Daoy (cell line): Measurements from ENCODE around the gene RAP1GAP. TPM values are rescaled to one million over a fixed set of nuclear protein-coding genes. Genes with fewer than 3 reads are reported as not detected.

ENCODE experiments used
- DNase-seq: peaks from one replicate; pipeline ENCODE4 v3.0.0-alpha.2; 2015; ENCODE audit warnings: low read depth
- total RNA-seq: library from RNA; depleted of rRNA; stranded (reverse); fragments of >200 nt; shearing (Covaris generic); gene quantifications from 2 replicates; pipeline ENCODE4 v1.2.3, GENCODE V29; 2014

The RAP1GAP gene
- total RNA-seq, 1 experiment from 2014 or later, result 0.80 TPM

DNA sequence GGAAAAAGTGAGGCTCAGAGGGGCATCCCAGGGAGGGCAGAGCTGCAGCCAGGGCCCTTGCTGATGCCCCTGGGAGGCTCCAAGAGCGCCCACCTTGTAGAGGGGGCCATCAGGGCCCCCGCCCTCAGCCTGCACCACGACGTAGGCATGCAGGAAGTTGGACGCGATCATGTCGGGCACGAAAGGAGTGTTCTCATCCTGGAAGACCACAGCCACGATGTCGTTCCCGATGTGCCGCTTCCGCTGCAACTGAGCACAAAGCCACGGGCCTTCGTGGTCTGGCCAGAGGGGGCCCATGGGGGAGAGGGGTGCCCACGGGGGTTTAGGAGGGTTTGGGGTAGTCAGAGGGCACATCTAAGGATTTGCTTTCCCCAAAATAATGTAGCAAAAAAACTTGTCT is 59.1 kb downstream of the RAP1GAP start:
- no peak for DNase-seq

DNA sequence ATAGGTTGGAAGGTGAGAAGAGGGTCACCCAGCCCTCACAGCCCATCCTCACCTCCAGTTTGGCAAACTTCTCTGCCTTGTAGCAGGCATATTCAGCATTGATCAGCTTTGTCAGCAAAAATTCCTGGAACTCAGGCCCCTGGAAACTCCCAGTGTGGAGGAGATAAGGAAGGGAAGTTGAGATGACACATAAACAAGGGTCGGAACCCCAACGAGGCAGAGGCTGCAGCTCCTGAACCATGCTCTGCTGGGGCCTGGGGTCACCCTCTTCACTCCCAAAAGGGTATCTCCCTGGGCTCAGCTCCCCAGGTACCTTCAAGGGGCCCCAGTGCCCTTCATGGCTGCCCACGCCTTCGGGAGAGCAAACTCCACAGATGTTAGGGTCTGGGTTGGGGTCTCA is 60.4 kb downstream of the RAP1GAP start:
- DNase-seq, result no peak

DNA sequence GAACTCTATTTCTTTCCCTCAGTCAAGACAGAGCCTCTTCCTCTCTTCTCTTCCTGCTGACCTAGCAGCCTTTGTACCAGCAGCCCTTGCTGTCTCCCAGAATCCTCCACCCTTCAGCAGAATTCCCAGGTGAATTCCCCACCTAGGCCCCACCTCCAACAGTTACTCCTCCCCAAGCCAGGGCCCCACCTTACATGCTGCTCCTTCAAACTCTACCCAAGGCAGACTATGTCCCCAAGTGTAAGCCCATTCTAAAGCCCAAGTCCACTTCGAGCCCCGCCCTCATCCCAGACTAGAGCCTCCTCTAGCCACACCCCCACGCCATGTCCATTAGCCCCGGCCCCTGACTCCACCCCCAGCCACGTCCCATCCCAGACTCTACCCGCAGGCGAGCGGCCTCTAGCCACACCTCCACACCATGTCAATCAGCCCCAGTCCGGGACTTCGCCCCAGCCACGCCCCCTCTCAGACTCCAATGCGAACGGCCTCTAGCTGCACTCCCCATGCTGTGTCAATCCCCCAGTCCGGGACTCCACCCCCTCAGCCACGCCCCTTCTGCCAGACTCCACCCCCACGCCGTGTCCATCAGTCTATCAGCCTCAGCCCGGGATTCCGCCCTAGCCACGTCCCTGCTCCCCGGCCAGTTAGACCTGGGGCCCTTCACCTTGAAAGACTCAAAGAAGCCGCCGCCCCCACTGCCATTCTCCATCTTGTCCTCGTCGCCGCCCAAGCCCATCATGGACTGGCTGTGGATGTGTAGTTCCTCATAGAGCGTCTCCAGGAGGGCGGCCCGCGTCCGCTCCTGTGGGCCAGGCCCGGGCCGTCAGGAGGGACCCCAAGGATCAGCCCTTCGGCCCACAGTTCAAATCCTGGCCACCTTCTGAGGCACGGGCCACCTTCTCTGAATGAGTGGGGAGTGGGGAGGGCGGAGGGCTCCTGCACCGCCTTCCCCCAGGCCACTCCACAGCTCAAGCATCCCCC is 61.3 kb downstream of the RAP1GAP start:
- DNase-seq, result peak; percentile 94

DNA sequence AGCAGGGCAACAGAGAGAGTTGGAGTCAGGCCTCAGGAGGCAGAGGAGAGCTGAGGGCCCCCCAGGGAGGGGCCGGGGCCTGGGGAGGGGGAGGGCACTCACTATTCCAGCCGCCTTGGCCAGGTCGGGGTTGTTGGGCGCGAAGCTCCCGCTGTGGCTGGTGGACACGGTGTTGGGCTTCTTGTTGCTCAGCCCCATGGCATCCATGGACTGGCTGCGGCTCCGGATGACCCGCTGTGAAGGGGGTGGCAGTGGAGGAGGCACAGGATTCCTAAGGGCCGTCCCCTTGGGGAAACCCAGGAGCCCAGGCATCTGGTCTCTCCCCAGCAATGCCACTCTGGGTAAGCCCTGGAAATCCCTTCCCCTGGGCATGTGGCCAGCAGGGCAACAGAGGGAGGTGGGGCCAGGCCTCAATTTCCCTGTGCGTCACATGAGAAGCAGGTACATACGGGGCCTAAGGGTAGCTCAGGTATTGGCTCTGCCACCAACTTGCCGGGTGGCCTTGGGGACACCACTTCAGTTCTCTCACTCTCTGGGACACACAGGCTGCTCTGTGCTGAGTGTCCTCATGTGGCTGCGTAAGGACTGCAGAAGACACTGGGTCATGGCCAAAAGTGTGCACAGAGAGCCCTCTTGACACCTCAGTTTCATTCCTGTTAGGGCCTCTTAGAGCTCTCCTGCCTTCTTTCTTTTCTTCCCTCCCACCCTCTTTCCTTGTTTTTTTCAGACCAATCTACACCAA is 63.0 kb downstream of the RAP1GAP start:
- no peak for DNase-seq

GRCh38 chr1:21605012-21605715 is 64.0 kb downstream of the RAP1GAP start:
- no peak for DNase-seq

GRCh38 chr1:21604208-21604957 is 64.8 kb downstream of the RAP1GAP start:
- peak; percentile 55 for DNase-seq

DNA sequence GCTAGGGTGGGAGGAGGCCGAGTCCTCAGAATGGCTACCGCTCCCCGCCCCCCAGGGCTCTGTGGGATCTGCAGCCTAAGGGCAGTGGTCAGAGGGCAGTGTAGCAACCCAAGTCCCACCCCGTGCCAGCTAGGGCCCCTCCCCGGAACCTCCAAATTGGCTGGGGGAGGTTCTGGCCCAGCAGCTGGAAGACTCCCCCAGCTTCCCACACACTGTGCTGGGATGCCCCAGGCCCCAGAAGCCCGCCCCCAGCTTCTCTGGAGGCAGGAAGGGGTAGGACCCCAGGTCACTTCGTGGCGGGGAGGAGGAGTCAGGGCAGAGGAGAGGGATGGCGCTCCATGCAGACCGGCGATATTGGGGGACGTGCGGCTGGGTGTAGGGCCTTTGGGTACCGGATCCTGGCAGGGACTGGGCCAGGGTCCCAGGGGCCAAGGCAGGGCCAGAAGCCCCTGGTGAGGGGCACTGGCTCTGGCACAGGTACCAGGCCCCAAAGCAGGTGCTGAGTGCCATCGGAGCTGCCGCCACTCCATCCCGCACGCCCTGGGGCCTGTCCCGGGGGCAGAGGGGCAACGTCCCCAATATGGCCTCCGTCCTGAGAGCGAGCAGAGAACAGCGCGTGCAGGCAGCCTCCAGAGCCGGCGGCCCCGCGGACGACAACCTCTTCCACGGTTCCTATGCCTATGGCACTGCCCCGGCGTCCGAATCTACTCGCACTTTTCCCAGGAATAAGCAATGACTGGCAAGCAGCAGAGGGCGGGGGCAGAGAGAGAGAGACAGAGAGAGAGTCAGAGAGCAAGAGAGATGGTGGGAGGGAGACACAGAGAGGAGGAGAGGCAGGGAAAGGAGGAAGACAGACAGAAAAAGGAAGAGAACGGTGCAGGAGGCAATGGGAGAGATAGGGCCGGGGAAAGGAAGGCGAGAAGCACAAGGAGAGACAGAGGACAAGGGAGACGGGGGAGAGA is 65.7 kb downstream of the RAP1GAP start:
- no peak for DNase-seq

DNA sequence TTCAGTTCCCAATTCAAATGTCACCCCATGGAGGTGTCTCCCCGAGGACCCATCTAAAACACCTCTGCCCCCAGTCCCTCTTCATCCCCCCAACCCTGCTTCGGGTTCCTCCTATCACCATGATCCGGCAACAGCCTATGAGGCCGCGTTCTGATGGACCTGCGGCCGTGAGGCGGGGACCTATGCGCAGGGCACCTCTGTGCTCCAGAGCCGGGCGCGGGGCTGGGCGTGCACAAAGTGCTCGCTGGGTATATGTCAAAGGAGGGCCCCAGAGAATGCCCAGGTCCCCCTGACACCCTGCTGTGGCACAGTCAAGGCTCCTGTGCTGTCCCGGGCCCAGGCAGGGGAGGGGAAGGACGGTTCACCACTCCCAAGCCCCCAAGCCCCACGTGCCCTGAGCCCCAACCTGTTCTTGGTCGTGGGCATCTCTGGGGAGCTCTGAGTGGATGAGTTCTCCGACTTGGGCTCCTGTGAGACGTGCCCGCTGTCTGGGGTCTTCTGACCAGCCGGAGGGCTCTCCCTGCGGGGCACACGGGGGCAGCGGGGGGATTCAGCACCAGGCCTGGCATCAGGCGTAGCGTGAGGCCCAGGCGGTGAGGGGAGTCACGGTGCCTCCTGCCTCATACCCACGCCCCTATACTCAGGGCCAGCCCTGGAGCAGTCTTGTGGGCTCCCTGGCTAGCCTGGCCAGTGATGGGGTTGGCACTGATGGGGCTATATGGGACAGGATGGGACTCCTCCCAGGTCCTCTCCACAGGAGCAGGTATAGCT is 67.7 kb downstream of the RAP1GAP start:
- DNase-seq, result no peak

- no peak for DNase-seq
These were observed 69.8 kb downstream of the RAP1GAP start for GRCh38 chr1:21599402-21599801.

DNA sequence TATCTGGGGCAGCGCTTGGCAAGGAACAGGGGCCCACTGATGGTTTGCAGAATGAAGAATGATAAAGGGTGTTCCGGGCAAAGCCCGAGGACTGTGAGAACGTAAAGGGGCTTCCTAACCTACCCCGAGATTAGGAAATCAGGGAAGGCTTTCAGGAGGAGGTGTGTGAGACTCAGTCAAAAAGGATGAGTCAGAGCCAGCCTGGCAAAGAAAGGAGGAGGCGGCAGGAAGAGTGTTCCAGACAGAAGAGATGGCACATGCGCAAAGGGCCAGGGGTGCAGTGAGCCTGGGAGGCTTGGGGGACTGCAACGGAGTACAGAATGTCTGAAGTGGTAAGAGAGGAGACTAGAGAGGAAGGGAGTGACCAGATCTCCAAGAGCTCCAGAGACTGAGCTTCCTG is 70.3 kb downstream of the RAP1GAP start:
- no peak for DNase-seq

- no peak for DNase-seq
These were observed 70.7 kb downstream of the RAP1GAP start for GRCh38 chr1:21598417-21598816.

DNA sequence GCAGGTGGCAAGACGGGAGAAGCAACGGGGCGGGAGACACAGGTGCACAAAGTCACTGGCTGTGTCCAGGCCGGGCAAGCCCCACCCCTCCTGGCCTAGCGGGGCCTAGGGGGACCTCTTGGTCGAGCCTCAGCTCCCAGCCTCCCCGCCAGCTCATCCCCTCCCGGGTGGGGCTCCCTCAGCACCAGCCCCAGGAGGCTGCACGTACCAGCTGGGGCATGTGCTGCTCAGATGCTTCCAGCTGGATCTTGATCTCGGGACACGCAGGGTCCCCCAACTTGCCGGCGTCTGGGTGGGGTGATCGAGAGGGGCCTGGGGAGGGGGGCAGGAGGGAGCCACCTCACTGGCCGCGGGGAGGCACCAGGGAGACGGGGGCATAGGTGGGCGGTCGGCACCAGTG is 71.4 kb downstream of the RAP1GAP start:
- DNase-seq, result no peak

DNA sequence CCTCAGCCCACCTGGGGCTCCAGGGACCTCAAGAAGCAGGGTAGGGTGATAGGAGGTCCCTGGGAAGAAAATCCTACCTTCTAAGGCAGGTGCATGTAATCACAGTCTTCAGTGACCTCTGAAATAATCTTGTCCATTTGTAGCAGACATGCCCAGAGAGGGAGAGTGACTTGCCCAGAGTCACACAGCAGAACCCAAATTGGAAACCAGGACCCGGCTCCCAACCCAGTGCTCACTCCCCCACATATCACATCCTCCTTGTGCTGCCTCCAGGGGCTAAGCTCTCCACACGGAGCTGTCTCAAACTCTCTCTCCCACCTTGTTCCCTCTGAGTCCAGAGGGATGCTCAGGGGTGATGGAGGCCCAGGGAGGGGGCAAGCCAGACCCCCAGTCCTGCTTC is 72.5 kb downstream of the RAP1GAP start:
- DNase-seq, result no peak

GRCh38 chr1:21596174-21596573 is 73.0 kb downstream of the RAP1GAP start:
- DNase-seq, result no peak

GRCh38 chr1:21594935-21595897 is 73.9 kb downstream of the RAP1GAP start:
- peak; percentile 71 for DNase-seq

DNA sequence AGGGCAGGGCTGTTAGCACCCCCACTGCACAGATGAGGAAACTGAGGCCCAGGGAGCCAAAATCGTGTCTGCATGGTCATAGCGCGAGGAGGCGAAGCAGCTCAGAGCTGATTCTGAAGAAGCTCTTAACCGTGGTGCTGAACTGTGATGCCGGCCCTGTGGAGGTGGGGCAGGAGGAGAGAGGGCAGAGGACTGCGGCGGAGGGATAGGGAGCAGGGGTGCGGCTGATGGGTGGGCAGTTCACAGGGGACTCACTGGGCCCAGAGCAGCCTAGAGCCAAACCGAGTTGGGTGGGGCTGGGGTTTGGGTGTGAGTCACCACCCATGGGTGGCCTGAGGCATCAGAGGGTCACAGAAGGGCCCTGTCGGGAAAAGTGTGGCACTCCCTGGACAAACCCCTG is 74.7 kb downstream of the RAP1GAP start:
- peak; percentile 61 for DNase-seq

DNA sequence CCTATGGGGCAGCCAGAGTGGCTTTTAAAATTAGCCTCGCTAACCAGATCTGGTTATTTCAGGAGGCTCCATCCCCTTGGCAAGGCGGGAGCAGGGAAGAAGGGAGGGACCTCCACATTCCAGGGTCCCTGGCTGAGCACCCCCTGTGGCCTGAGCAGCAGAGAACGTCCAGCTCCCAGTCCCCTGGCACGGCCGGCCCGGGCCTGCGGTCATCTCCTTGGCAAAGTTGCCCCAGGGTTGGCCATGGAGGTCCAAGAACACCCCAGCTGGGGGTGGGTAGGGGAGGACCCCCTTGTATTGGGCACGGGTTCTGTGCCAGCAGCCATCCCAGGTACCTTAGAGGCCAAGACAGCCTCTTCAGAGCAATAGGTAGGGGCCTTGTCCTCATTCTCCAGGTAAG is 75.9 kb downstream of the RAP1GAP start:
- DNase-seq, result no peak
